ENCODE measurements around the gene TCHHL1.

- TF ChIP-seq ATF3 (CRISPR knock-in tag; IDR thresholded peaks at IDR 0.05) = no peak
- TF ChIP-seq ZNF703 (CRISPR knock-in tag; IDR thresholded peaks at IDR 0.05; ENCODE audit: borderline replicate concordance) = no peak
- TF ChIP-seq NFRKB (IDR thresholded peaks at IDR 0.05) = no peak
- TF ChIP-seq THAP8 (CRISPR knock-in tag; IDR thresholded peaks at IDR 0.05; ENCODE audit: borderline replicate concordance) = no peak
- no peak for TF ChIP-seq BCLAF1 (IDR thresholded peaks at IDR 0.05)
- no peak for TF ChIP-seq PATZ1 (CRISPR knock-in tag; IDR thresholded peaks at IDR 0.05)
- no peak for TF ChIP-seq ZNF724P (CRISPR knock-in tag; IDR thresholded peaks at IDR 0.05; ENCODE audit: borderline replicate concordance)
- no peak for TF ChIP-seq CTCF (CRISPR knock-in tag; IDR thresholded peaks at IDR 0.05)
- TF ChIP-seq ATF2 (CRISPR knock-in tag; IDR thresholded peaks at IDR 0.05) = no peak
- TF ChIP-seq ZNF407 (CRISPR knock-in tag; IDR thresholded peaks at IDR 0.05; ENCODE audit: not compliant biosample characterization) = no peak
Measured at GRCh38 chr1:152112885-152113432, 24.1 kb upstream of the TCHHL1 start.

Data from HepG2 (cell line).